Panc1 (cell line): Measurements from ENCODE around the gene CARMIL1.

Experiments
- POLR2AphosphoS5 ChIP-seq: IDR thresholded peaks from 2 replicates; pipeline ENCODE4 v1.6.1; 2012; ENCODE audit warnings: mild to moderate bottlenecking, low read depth, low read length, moderate library complexity
- TCF7L2 ChIP-seq: IDR thresholded peaks from 2 replicates; pipeline ENCODE4 v1.6.1; 2011; ENCODE audit warnings: mild to moderate bottlenecking, low read depth, low read length, inconsistent platforms
- TF ChIP-seq, protein P1 (sequence below): fragments of 450-650 bp; IDR thresholded peaks from 2 replicates; pipeline ENCODE4 v1.5.1; 2017; ENCODE audit warnings: mild to moderate bottlenecking

DNA sequence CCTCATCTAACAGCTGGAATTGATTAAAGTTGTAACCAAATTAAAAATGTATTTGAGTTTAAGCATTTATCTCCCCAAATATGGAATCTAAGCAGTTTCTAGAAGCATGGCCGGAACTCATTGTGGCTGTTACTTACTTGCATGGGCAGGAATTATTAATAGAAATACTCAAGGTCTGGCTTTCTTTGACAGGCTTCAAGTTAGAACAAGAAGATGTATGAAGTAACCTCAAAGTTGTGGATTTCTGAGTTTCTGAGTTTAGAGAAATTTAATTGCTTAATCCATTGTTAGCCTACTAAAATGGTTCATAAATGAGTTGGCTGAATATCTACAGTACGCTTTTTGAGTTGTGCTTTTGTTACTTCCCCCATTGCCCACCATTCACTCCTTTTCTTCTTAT lies 7.7 kb downstream of the CARMIL1 start:
- TF ChIP-seq, protein P1, sequence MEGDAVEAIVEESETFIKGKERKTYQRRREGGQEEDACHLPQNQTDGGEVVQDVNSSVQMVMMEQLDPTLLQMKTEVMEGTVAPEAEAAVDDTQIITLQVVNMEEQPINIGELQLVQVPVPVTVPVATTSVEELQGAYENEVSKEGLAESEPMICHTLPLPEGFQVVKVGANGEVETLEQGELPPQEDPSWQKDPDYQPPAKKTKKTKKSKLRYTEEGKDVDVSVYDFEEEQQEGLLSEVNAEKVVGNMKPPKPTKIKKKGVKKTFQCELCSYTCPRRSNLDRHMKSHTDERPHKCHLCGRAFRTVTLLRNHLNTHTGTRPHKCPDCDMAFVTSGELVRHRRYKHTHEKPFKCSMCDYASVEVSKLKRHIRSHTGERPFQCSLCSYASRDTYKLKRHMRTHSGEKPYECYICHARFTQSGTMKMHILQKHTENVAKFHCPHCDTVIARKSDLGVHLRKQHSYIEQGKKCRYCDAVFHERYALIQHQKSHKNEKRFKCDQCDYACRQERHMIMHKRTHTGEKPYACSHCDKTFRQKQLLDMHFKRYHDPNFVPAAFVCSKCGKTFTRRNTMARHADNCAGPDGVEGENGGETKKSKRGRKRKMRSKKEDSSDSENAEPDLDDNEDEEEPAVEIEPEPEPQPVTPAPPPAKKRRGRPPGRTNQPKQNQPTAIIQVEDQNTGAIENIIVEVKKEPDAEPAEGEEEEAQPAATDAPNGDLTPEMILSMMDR: no peak
- TF ChIP-seq POLR2AphosphoS5 (no peak), TCF7L2 (no peak)
